Right lobe of liver (tissue), 4 donors: ENCODE data around the gene PPM1L.

Experiments
- CTCF ChIP-seq, 4 donors: fragments of 200-600 bp in 3 of 4; fragments of 450-650 bp in 1 of 4; IDR thresholded peaks; one replicate each; pipeline versions ENCODE4 v1.5.1 to v1.8.0; 2016 to 2022; ENCODE audit warnings: antibody characterized with exemption in 4 of 4, mild to moderate bottlenecking in 2 of 4
- POLR2A ChIP-seq: fragments of 450-650 bp; IDR thresholded peaks from one replicate; pipeline ENCODE4 v1.6.1; 2017; ENCODE audit warnings: antibody characterized with exemption, mild to moderate bottlenecking
- donor health status: DM: no; HTN: no; CAD: no.
- donor health status: DM: no; HTN: no; CAD: no.
- donor health status: DM: no; HTN: yes; CAD: no.

GRCh38 chr3:161081633-161082032 is 325.6 kb downstream of the PPM1L start:
- TF ChIP-seq CTCF (IDR thresholded peaks at IDR 0.05), result no peak
- TF ChIP-seq POLR2A, result no peak
